Measurements from ENCODE around the gene ADGRA1.

Gene ADGRA1

DNA sequence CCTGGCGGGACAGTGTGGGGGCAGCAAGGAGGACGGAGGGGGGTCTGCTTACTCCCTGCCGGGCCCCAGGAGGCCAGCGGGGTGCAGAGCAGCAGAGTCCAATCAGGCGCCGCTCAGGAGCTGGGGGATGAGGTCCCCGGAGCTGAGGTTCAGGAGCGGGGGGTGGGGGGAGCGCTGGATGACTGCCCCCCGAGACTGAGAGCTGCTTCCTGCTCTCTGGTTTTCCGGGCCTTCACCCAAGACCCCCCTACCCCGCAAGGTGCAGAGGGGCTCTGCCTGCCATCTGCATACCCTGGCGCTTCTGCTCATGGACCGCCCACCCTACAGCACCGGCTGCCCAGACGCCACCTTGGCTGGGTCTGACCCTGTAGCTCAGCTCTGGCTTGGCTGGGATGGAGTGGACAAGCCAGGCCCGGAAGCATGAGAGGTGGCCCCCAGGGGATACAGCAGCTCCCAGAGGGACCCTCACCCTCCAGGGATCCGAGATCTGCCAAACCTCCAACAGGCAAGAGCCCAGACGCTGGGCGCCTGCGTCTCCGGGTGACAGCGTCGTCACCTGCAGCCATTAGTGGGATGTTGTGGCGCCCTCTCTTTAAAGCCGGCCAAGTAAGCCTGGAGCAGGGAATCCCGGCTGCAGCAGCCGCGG, 73.2 kb downstream of the ADGRA1 start:
- Histone ChIP-seq H3K27ac (ENCODE audit: low read length) (no peak overlapping the region), H3K36me3 (replicated peaks; ENCODE audit: low read depth, low read length) (no peaks in the 10 kb centered on the region), H3K4me2 (ENCODE audit: low read length) (no peak overlapping the region), H3K4me3 (ENCODE audit: low read length) (no peak overlapping the region), H3K4me1 (ENCODE audit: low read length) (no peaks in the 10 kb centered on the region), H2AFZ (ENCODE audit: low read depth, low read length) (no peak overlapping the region), H3K79me2 (ENCODE audit: low read length) (no peaks in the 10 kb centered on the region), H3K9me3 (ENCODE audit: insufficient read depth, low read length) (no peaks in the 10 kb centered on the region), H3K27me3 (ENCODE audit: low read depth, low read length) (no peaks in the 10 kb centered on the region), H3K9ac (ENCODE audit: low read length) (no peak overlapping the region), H4K20me1 (ENCODE audit: insufficient read depth, low read length) (no peaks in the 10 kb centered on the region)
- no peak for TF ChIP-seq CTCF (IDR thresholded peaks at IDR 0.05; ENCODE audit: low read depth, low read length)
- TF ChIP-seq EZH2phosphoT487 (IDR thresholded peaks at IDR 0.05; ENCODE audit: low read depth): no peak

GRCh38 chr10:133161486-133162109, 73.9 kb downstream of the ADGRA1 start:
- no peaks in the 10 kb centered on the region for H3K79me2 ChIP-seq (ENCODE audit: low read length)
- no peak overlapping the region for H3K9ac ChIP-seq (ENCODE audit: low read length)
- H3K4me1 ChIP-seq (ENCODE audit: low read length): no peaks in the 10 kb centered on the region
- H4K20me1 ChIP-seq (ENCODE audit: insufficient read depth, low read length): no peaks in the 10 kb centered on the region
- H3K4me2 ChIP-seq (ENCODE audit: low read length): no peak overlapping the region
- H2AFZ ChIP-seq (ENCODE audit: low read depth, low read length): no peak overlapping the region
- H3K36me3 ChIP-seq (replicated peaks; ENCODE audit: low read depth, low read length): no peaks in the 10 kb centered on the region
- H3K27ac ChIP-seq (ENCODE audit: low read length): no peak overlapping the region
- no peaks in the 10 kb centered on the region for H3K9me3 ChIP-seq (ENCODE audit: insufficient read depth, low read length)
- no peak for TF ChIP-seq EZH2phosphoT487 (IDR thresholded peaks at IDR 0.05; ENCODE audit: low read depth)
- no peak for TF ChIP-seq CTCF (IDR thresholded peaks at IDR 0.05; ENCODE audit: low read depth, low read length)
- H3K27me3 ChIP-seq (ENCODE audit: low read depth, low read length): no peaks in the 10 kb centered on the region
- no peak overlapping the region for H3K4me3 ChIP-seq (ENCODE audit: low read length)

DNA sequence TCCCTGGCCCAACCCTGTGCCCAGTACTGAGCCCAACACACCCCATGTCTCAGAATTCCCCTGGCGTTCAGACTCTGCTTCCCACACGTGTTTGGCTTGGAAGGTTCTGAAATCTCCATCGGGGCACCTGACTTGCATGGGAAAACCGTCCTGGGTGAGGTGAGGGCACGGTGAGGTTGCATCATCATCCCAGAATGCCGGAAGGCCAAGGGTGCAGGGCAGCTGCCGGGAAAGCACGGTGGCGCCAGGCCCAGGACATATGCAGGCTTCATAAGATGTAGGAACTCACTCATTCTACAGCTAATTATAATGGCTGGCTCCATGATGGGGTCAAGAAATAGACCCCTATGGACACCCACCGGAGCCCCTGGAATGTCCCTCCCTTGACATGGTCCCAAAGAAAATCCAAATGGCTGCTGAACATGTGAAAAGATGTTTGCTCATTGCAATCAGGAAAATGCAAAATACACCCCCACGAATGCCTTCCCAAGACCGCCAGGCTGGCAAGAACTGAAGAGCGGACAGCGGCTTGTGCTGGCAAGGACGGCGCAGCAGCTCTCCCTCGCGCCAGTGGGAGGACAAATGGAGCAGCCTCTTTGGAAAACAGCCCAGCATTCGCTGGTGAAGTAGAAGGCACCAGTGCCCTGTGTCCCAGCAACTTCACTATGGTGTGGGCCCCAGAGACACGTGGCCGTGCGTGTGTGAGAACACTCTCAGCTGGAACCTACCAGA, 74.6 kb downstream of the ADGRA1 start:
- Histone ChIP-seq H3K4me3 (ENCODE audit: low read length) (no peak overlapping the region), H3K9ac (ENCODE audit: low read length) (no peak overlapping the region), H3K36me3 (replicated peaks; ENCODE audit: low read depth, low read length) (no peaks in the 10 kb centered on the region), H3K27ac (ENCODE audit: low read length) (no peak overlapping the region), H3K79me2 (ENCODE audit: low read length) (no peaks in the 10 kb centered on the region), H2AFZ (ENCODE audit: low read depth, low read length) (no peak overlapping the region), H3K4me1 (ENCODE audit: low read length) (no peaks in the 10 kb centered on the region), H3K9me3 (ENCODE audit: insufficient read depth, low read length) (no peaks in the 10 kb centered on the region), H4K20me1 (ENCODE audit: insufficient read depth, low read length) (no peaks in the 10 kb centered on the region), H3K27me3 (ENCODE audit: low read depth, low read length) (no peaks in the 10 kb centered on the region), H3K4me2 (ENCODE audit: low read length) (no peak overlapping the region)
- no peak for TF ChIP-seq EZH2phosphoT487 (IDR thresholded peaks at IDR 0.05; ENCODE audit: low read depth)
- no peak for TF ChIP-seq CTCF (IDR thresholded peaks at IDR 0.05; ENCODE audit: low read depth, low read length)
